WTC11 (cell line): ENCODE data around the gene CDKL5.

ENCODE experiments used
- ATF1 ChIP-seq: sonication (generic); formaldehyde crosslinking; IDR thresholded peaks from 2 replicates; pipeline ENCODE4 v1.8.1; 2023; ENCODE audit warnings: mild to moderate bottlenecking, moderate library complexity, missing genetic modification reagents
- CREM ChIP-seq: sonication (generic); formaldehyde crosslinking; IDR thresholded peaks from 2 replicates; pipeline ENCODE4 v1.8.1; 2022; ENCODE audit warnings: mild to moderate bottlenecking, missing genetic modification reagents, moderate library complexity
- CTCF ChIP-seq: fragments of 200-600 bp; IDR thresholded peaks from 2 replicates; pipeline ENCODE4 v1.8.0; 2022; ENCODE audit warnings: antibody characterized with exemption
- ELF4 ChIP-seq: sonication (generic); formaldehyde crosslinking; IDR thresholded peaks from 2 replicates; pipeline ENCODE4 v1.8.1; 2022; ENCODE audit warnings: low read depth, mild to moderate bottlenecking, moderate library complexity, missing genetic modification reagents
- NFYB ChIP-seq: sonication (generic); formaldehyde crosslinking; conservative IDR thresholded peaks from 2 replicates; pipeline ENCODE4 v1.8.0; 2022; ENCODE audit warnings: low read depth, missing genetic modification reagents
- SMAD3 ChIP-seq: sonication (generic); formaldehyde crosslinking; IDR thresholded peaks from 2 replicates; pipeline ENCODE4 v1.8.0; 2022; ENCODE audit warnings: missing genetic modification reagents, mild to moderate bottlenecking, borderline replicate concordance
- ZNF121 ChIP-seq: sonication (generic); formaldehyde crosslinking; IDR thresholded peaks from 2 replicates; pipeline ENCODE4 v1.8.0; 2023; ENCODE audit warnings: missing genetic modification reagents
- TF ChIP-seq, protein P1 (sequence below): sonication (generic); formaldehyde crosslinking; conservative IDR thresholded peaks from 2 replicates; pipeline ENCODE4 v1.8.1; 2023; ENCODE audit warnings: mild to moderate bottlenecking, low read depth, missing genetic modification reagents, moderate library complexity
- TF ChIP-seq, protein P2 (sequence below): sonication (generic); formaldehyde crosslinking; IDR thresholded peaks from 2 replicates; pipeline ENCODE4 v1.8.1; 2022; ENCODE audit warnings: low read depth, missing genetic modification reagents, borderline replicate concordance
- TF ChIP-seq, protein P3 (sequence below): sonication (generic); formaldehyde crosslinking; IDR thresholded peaks from 2 replicates; pipeline ENCODE4 v1.8.1; 2023; ENCODE audit warnings: mild to moderate bottlenecking, missing genetic modification reagents, moderate library complexity
- TF ChIP-seq, protein P4 (sequence below): sonication (generic); formaldehyde crosslinking; IDR thresholded peaks from 2 replicates; pipeline ENCODE4 v1.8.1; 2022; ENCODE audit warnings: mild to moderate bottlenecking, missing genetic modification reagents, moderate library complexity, borderline replicate concordance
- TF ChIP-seq, protein P5 (sequence below): sonication (generic); formaldehyde crosslinking; IDR thresholded peaks from 2 replicates; pipeline ENCODE4 v1.8.1; 2022; ENCODE audit warnings: mild to moderate bottlenecking, moderate library complexity, missing genetic modification reagents

- no peak for TF ChIP-seq ELF4 (CRISPR knock-in tag)
- TF ChIP-seq CTCF: no peak
- TF ChIP-seq ATF1: no peak
- TF ChIP-seq, protein P1, sequence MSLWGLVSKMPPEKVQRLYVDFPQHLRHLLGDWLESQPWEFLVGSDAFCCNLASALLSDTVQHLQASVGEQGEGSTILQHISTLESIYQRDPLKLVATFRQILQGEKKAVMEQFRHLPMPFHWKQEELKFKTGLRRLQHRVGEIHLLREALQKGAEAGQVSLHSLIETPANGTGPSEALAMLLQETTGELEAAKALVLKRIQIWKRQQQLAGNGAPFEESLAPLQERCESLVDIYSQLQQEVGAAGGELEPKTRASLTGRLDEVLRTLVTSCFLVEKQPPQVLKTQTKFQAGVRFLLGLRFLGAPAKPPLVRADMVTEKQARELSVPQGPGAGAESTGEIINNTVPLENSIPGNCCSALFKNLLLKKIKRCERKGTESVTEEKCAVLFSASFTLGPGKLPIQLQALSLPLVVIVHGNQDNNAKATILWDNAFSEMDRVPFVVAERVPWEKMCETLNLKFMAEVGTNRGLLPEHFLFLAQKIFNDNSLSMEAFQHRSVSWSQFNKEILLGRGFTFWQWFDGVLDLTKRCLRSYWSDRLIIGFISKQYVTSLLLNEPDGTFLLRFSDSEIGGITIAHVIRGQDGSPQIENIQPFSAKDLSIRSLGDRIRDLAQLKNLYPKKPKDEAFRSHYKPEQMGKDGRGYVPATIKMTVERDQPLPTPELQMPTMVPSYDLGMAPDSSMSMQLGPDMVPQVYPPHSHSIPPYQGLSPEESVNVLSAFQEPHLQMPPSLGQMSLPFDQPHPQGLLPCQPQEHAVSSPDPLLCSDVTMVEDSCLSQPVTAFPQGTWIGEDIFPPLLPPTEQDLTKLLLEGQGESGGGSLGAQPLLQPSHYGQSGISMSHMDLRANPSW (CRISPR knock-in tag): no peak
- TF ChIP-seq SMAD3 (CRISPR knock-in tag): no peak
- no peak for TF ChIP-seq CREM
- TF ChIP-seq, protein P2, sequence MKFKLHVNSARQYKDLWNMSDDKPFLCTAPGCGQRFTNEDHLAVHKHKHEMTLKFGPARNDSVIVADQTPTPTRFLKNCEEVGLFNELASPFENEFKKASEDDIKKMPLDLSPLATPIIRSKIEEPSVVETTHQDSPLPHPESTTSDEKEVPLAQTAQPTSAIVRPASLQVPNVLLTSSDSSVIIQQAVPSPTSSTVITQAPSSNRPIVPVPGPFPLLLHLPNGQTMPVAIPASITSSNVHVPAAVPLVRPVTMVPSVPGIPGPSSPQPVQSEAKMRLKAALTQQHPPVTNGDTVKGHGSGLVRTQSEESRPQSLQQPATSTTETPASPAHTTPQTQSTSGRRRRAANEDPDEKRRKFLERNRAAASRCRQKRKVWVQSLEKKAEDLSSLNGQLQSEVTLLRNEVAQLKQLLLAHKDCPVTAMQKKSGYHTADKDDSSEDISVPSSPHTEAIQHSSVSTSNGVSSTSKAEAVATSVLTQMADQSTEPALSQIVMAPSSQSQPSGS (CRISPR knock-in tag): no peak
- no peak for TF ChIP-seq ZNF121 (CRISPR knock-in tag)
- TF ChIP-seq, protein P3, sequence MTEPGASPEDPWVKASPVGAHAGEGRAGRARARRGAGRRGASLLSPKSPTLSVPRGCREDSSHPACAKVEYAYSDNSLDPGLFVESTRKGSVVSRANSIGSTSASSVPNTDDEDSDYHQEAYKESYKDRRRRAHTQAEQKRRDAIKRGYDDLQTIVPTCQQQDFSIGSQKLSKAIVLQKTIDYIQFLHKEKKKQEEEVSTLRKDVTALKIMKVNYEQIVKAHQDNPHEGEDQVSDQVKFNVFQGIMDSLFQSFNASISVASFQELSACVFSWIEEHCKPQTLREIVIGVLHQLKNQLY (CRISPR knock-in tag): no peak
- TF ChIP-seq, protein P4, sequence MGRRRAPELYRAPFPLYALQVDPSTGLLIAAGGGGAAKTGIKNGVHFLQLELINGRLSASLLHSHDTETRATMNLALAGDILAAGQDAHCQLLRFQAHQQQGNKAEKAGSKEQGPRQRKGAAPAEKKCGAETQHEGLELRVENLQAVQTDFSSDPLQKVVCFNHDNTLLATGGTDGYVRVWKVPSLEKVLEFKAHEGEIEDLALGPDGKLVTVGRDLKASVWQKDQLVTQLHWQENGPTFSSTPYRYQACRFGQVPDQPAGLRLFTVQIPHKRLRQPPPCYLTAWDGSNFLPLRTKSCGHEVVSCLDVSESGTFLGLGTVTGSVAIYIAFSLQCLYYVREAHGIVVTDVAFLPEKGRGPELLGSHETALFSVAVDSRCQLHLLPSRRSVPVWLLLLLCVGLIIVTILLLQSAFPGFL (CRISPR knock-in tag): no peak
- TF ChIP-seq, protein P5, sequence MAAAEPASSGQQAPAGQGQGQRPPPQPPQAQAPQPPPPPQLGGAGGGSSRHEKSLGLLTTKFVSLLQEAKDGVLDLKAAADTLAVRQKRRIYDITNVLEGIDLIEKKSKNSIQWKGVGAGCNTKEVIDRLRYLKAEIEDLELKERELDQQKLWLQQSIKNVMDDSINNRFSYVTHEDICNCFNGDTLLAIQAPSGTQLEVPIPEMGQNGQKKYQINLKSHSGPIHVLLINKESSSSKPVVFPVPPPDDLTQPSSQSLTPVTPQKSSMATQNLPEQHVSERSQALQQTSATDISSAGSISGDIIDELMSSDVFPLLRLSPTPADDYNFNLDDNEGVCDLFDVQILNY: no peak
- TF ChIP-seq NFYB (CRISPR knock-in tag): no peak
Observed at GRCh38 chrX:18537068-18537467, 111.7 kb downstream of the CDKL5 start.
